Ascending aorta (tissue), 2 donors: ENCODE results near the gene RIMBP2. TPM values are rescaled to one million over a fixed set of nuclear protein-coding genes. Genes with fewer than 3 reads are reported as not detected.

Experiments
- DNase-seq, 2 donors: peaks; one replicate each; pipeline ENCODE4 v3.0.0-alpha.2; 2019; ENCODE audit warnings: low spot score in 2 of 2
- H3K27ac ChIP-seq, 2 donors: fragments of 200-600 bp; sonication (generic); one replicate each; pipeline ENCODE4 v1.5.1; 2016 to 2017; ENCODE audit warnings: mild to moderate bottlenecking in 1 of 2
- H3K27me3 ChIP-seq: fragments of 200-600 bp; sonication (generic); one replicate; pipeline ENCODE4 v1.5.1; 2017
- H3K36me3 ChIP-seq, 2 donors: fragments of 200-600 bp; sonication (generic); one replicate each; pipeline ENCODE4 v1.5.1; 2016
- H3K4me1 ChIP-seq, 2 donors: fragments of 200-600 bp; sonication (generic); one replicate each; pipeline ENCODE4 v1.5.1; 2016 to 2017; ENCODE audit warnings: mild to moderate bottlenecking in 1 of 2
- H3K4me3 ChIP-seq, 2 donors: fragments of 200-600 bp; sonication (generic); one replicate each; pipeline ENCODE4 v1.5.1; 2016 to 2017; ENCODE audit warnings: mild to moderate bottlenecking in 1 of 2
- H3K9me3 ChIP-seq, 2 donors: fragments of 200-600 bp; sonication (generic); one replicate each; pipeline ENCODE4 v1.5.1; 2016
- CTCF ChIP-seq, 3 experiments: fragments of 200-600 bp in 2 of 3; fragments of 450-650 bp in 1 of 3; sonication (generic) in 2 of 3; IDR thresholded peaks; one replicate each; pipeline ENCODE4 v1.5.1; 2016 to 2019; ENCODE audit warnings: antibody characterized with exemption in 3 of 3, mild to moderate bottlenecking in 1 of 3, moderate library complexity in 1 of 3
- intact Hi-C: fragments of 100-400 bp; cut with DNase I; formaldehyde crosslinking; loops from one replicate; pipeline ENCODE4 v1.15.1; 2023
- total RNA-seq: library from RNA; depleted of rRNA; stranded (reverse); fragments of >200 nt; gene quantifications from one replicate; pipeline ENCODE4 v1.1.0, GENCODE V29; 2016

The RIMBP2 gene
- total RNA-seq, 1 donor from 2014 or later, result not detected

GRCh38 chr12:130703733-130704375 is 12.2 kb downstream of the RIMBP2 start:
- Histone ChIP-seq H3K36me3 (no peaks in the 10 kb centered on the region), H3K27me3 (no peaks in the 10 kb centered on the region), H3K4me1 (no peaks in the 10 kb centered on the region), H3K27ac (no peak overlapping the region), H3K9me3 (no peaks in the 10 kb centered on the region), H3K4me3 (no peak overlapping the region)
- intact Hi-C loops, result no loop called here
- TF ChIP-seq CTCF (IDR thresholded peaks at IDR 0.05), result no peak
- DNase-seq, result no peak

- Histone ChIP-seq H3K4me3 (no peak overlapping the region), H3K27ac (no peak overlapping the region), H3K4me1 (no peaks in the 10 kb centered on the region), H3K9me3 (no peaks in the 10 kb centered on the region), H3K27me3 (no peaks in the 10 kb centered on the region), H3K36me3 (no peaks in the 10 kb centered on the region)
- intact Hi-C loops, result no loop called here
- TF ChIP-seq CTCF (IDR thresholded peaks at IDR 0.05), result no peak
- no peak for DNase-seq
These were observed 12.9 kb downstream of the RIMBP2 start for GRCh38 chr12:130702966-130703732.

GRCh38 chr12:130701402-130701744 is 14.7 kb downstream of the RIMBP2 start:
- no peak for TF ChIP-seq CTCF (IDR thresholded peaks at IDR 0.05)
- Histone ChIP-seq H3K9me3 (no peaks in the 10 kb centered on the region), H3K27me3 (no peaks in the 10 kb centered on the region), H3K36me3 (no peaks in the 10 kb centered on the region), H3K27ac (no peak overlapping the region), H3K4me1 (no peaks in the 10 kb centered on the region), H3K4me3 (no peak overlapping the region)
- DNase-seq, result peak in 1 of 2 donors; percentile 33
- intact Hi-C loops, result no loop called here

GRCh38 chr12:130700492-130701401 is 15.4 kb downstream of the RIMBP2 start:
- peak in 1 of 2 donors; percentile 33 for DNase-seq
- no peaks in the 10 kb centered on the region for H3K36me3 ChIP-seq

More at GRCh38 chr12:130700492-130701401, 15.4 kb downstream of the RIMBP2 start:
- H3K4me3 ChIP-seq, result no peak overlapping the region
- no peak overlapping the region for H3K27ac ChIP-seq
- no peaks in the 10 kb centered on the region for H3K9me3 ChIP-seq
- no peaks in the 10 kb centered on the region for H3K27me3 ChIP-seq
- intact Hi-C loops, result no loop called here
- TF ChIP-seq CTCF (IDR thresholded peaks at IDR 0.05), result no peak
- H3K4me1 ChIP-seq, result no peaks in the 10 kb centered on the region
